Mesothelial cell of epicardium (in vitro differentiated cells): ENCODE measurements around the gene CXCL14. TPM values are rescaled to one million over a fixed set of nuclear protein-coding genes. Genes with fewer than 3 reads are reported as not detected.

Experiments used
- DNase-seq, 2 experiments: peaks; one replicate each; pipeline ENCODE4 v3.0.0; 2021; ENCODE audit warnings: low spot score in 2 of 2; ENCODE audit not compliant: unreplicated experiment in 2 of 2
- H3K27ac Mint-ChIP-seq: 2 replicates; pipeline ENCODE4 v1.8.0; 2021; ENCODE audit warnings: mixed read lengths
- H3K27me3 Mint-ChIP-seq: 2 replicates; pipeline ENCODE4 v1.8.0; 2021; ENCODE audit warnings: low read depth, mixed read lengths
- H3K36me3 Mint-ChIP-seq: 2 replicates; pipeline ENCODE4 v1.8.0; 2021; ENCODE audit warnings: mixed read lengths
- H3K4me1 Mint-ChIP-seq: 2 replicates; pipeline ENCODE4 v1.8.0; 2021; ENCODE audit warnings: mixed read lengths
- H3K4me3 Mint-ChIP-seq: 2 replicates; pipeline ENCODE4 v1.8.0; 2021; ENCODE audit warnings: mild to moderate bottlenecking, moderate library complexity, mixed read lengths
- H3K9me3 Mint-ChIP-seq: 2 replicates; pipeline ENCODE4 v1.8.0; 2021; ENCODE audit warnings: mixed read lengths
- CTCF ChIP-seq: fragments of 200-600 bp; sonication (generic); IDR thresholded peaks from one replicate; pipeline ENCODE4 v1.5.0; 2021; ENCODE audit warnings: antibody characterized with exemption; ENCODE audit not compliant: unreplicated experiment
- total RNA-seq: library from RNA; stranded (reverse); gene quantifications from 3 replicates; pipeline ENCODE4 v1.2.1, GENCODE V29; 2021

The CXCL14 gene
- total RNA-seq, 1 donor from 2014 or later, result 56.5 TPM

- Mint-ChIP-seq H3K27ac (no peak overlapping the region), H3K9me3 (no peaks in the 10 kb centered on the region), H3K4me1 (peaks cover 47% of the 10 kb centered on the region), H3K4me3 (no peak overlapping the region), H3K27me3 (no peaks in the 10 kb centered on the region), H3K36me3 (no peaks in the 10 kb centered on the region)
- DNase-seq, result peak in 1 of 2 experiments; percentile 9
- no peak for TF ChIP-seq CTCF
Measured at GRCh38 chr5:135601466-135601865, 22.7 kb upstream of the CXCL14 start.

GRCh38 chr5:135600971-135601381 is 22.2 kb upstream of the CXCL14 start:
- Mint-ChIP-seq H3K27ac (no peak overlapping the region), H3K4me1 (peaks cover 47% of the 10 kb centered on the region), H3K36me3 (no peaks in the 10 kb centered on the region), H3K27me3 (no peaks in the 10 kb centered on the region), H3K4me3 (no peak overlapping the region), H3K9me3 (peaks cover 3% of the 10 kb centered on the region)
- no peak for TF ChIP-seq CTCF
- peak in 1 of 2 experiments; percentile 14 for DNase-seq

- Mint-ChIP-seq H3K4me1 (peaks cover 47% of the 10 kb centered on the region), H3K36me3 (no peaks in the 10 kb centered on the region), H3K9me3 (peaks cover 5% of the 10 kb centered on the region), H3K4me3 (no peak overlapping the region), H3K27me3 (no peaks in the 10 kb centered on the region), H3K27ac (peak overlapping the region; percentile 78)
- TF ChIP-seq CTCF, result no peak
- peak in 1 of 2 experiments; percentile 10 for DNase-seq
Measured at GRCh38 chr5:135600152-135600570, 21.4 kb upstream of the CXCL14 start.

- peaks cover 5% of the 10 kb centered on the region for H3K9me3 Mint-ChIP-seq
- no peak for TF ChIP-seq CTCF
- H3K4me3 Mint-ChIP-seq, result no peak overlapping the region
- H3K27ac Mint-ChIP-seq, result peak overlapping the region; percentile 78
- H3K27me3 Mint-ChIP-seq, result no peaks in the 10 kb centered on the region
- H3K36me3 Mint-ChIP-seq, result no peaks in the 10 kb centered on the region
- H3K4me1 Mint-ChIP-seq, result peaks cover 47% of the 10 kb centered on the region
- peak in 1 of 2 experiments; percentile 11 for DNase-seq
Measured at GRCh38 chr5:135599421-135600151, 20.8 kb upstream of the CXCL14 start.

GRCh38 chr5:135598691-135599395 is 20.1 kb upstream of the CXCL14 start:
- H3K4me1 Mint-ChIP-seq, result peaks cover 39% of the 10 kb centered on the region
- no peak for TF ChIP-seq CTCF
- peak overlapping the region; percentile 88 for H3K27ac Mint-ChIP-seq
- peaks cover 5% of the 10 kb centered on the region for H3K9me3 Mint-ChIP-seq
- no peaks in the 10 kb centered on the region for H3K36me3 Mint-ChIP-seq
- H3K4me3 Mint-ChIP-seq, result peak overlapping the region; percentile 23
- no peaks in the 10 kb centered on the region for H3K27me3 Mint-ChIP-seq
- DNase-seq, result peak in 1 of 2 experiments; percentile 56
